Pancreas (tissue), 10 donors: Measurements from ENCODE around the gene MRO. TPM values are rescaled to one million over a fixed set of nuclear protein-coding genes. Genes with fewer than 3 reads are reported as not detected.

Experiments
- ATAC-seq, 4 donors: fragments of 200-7000 bp; cut with Tn5 transposase; one replicate each; pipeline versions ENCODE4 v1.8.0 to v1.9.1; 2020; ENCODE audit warnings: mild to moderate bottlenecking in 4 of 4, moderate library complexity in 4 of 4
- DNase-seq, 6 donors: peaks; one replicate each; pipeline ENCODE4 v3.0.0-alpha.2; 2020
- FAIRE-seq: peaks from 2 replicates; lab custom pipeline; 2012; peaks lifted over from hg19 to GRCh38; lab: Jason Lieb, UNC
- H3K27ac ChIP-seq, 4 donors: fragments of 200-600 bp; sonication (generic); 1 replicate in 3 of 4; 2 replicates in 1 of 4; pipeline versions ENCODE4 v1.5.0 to v1.8.0; 2020
- H3K27me3 ChIP-seq, 4 donors: fragments of 200-600 bp; one replicate each; pipeline ENCODE4 v1.8.0; 2021
- H3K36me3 ChIP-seq, 3 donors: fragments of 200-600 bp; sonication (generic) in 1 of 3; one replicate each; pipeline versions ENCODE4 v1.5.0 to v1.8.0; 2020 to 2021
- H3K4me1 ChIP-seq, 3 donors: fragments of 200-600 bp; one replicate each; pipeline ENCODE4 v1.8.0; 2021
- H3K4me3 ChIP-seq, 4 donors: fragments of 200-600 bp; sonication (generic) in 2 of 4; one replicate each; pipeline versions ENCODE4 v1.5.0 to v1.8.0; 2020 to 2021
- H3K9me3 ChIP-seq, 4 donors: fragments of 200-600 bp; one replicate each; pipeline ENCODE4 v1.8.0; 2021
- CTCF ChIP-seq, 4 donors: fragments of 200-600 bp; sonication (generic) in 3 of 4; IDR thresholded peaks; one replicate each; pipeline versions ENCODE4 v1.5.0 to v1.8.0; 2021; ENCODE audit warnings: antibody characterized with exemption in 4 of 4
- WGBS, 2 donors: extraction: QIAGEN DNeasy Blood & Tissue Kit; methylation state at CpG; one replicate each; pipeline ENCODE4 v1.1.7; 2013; 5-methylcytosine and 5-hydroxymethylcytosine counted together
- intact Hi-C, 3 donors: fragments of 100-400 bp; cut with DNase I; formaldehyde crosslinking; loops; one replicate each; pipeline versions ENCODE4 v1.11.1 to v1.14.2; 2022
- polyA plus RNA-seq, 2 donors: library from polyadenylated mRNA; stranded (reverse); fragments of 200-250 nt; gene quantifications; one replicate each; pipeline ENCODE4 v1.2.3, GENCODE V29; 2013
- total RNA-seq, 6 donors: library from RNA; stranded (reverse); fragmentation: NEBNext Ultra II Directional in 4 of 6; extraction: Animal tissue kit (Norgen Biotek cat#: 25700) in 4 of 6; gene quantifications; one replicate each; pipeline versions ENCODE4 v1.2.1 to v1.2.4, GENCODE V29; 2021 to 2023
- donor health status: healthy with polysubstance abuse.
- donor health status: DM: no; HTN: no; CAD: no; lungs with moderate emphysema.
- donor health status: DM: no; HTN: no; CAD: no.
- donor health status: control.
- donor health status: control.
- donor health status: Bipolar disorder and iron deficiency.
- donor health status: DM: yes; HTN: yes; CAD: no.
- donor health status: DM: no; HTN: no; CAD: no.
- donor health status: DM: no; HTN: no; CAD: no.
- donor health status: DM: yes; HTN: yes; CAD: no.

Gene MRO
- total and polyA plus RNA-seq, 8 donors, result 0.19 to 3.9 (median 1.1) TPM

DNA sequence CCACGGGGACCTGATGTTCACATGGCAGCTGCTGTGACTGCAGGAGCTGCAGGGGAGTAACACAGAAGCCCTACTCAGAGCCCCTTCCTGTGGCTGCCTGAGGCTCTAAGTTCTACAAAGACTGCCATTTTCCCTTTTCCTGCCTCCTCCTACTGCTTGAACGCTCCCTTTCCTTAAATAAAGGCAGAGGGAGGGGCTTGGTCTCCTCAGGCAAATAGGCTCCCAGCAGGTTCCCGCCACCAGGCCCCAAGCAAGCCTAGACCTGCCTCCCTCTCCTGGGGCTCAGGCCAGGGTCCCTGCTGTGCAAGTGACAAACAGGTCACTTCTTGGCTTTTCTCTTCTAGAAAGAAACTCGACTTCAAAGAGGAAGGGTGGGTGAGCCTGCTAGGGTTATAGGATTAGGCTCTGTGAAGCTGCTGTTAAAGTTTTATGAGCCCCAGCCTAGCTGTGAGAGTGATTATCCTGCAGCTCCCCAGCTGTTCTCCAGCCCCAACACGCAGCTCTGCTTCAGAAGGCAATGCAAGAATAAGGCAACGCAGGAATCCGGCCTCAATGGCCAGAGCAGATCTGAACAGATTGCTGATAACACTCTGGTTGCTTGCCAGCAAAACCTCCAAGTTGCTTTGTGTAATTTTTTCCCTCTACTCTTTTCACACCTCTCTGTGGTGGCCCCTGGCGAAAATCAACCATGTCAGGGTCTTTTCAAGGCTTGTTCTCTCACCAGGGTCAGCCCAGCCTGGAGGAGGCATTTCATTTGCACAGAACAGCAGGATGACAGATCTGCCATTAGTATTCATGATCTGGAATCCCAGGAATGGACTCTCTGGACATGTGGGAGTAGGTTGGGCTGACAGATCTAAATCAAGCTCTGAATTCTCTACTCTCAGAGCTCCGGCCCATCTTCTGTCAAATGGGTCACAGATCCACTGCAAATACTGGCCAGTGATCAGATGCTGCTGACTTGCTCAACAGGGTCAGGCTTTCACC is 71.3 kb downstream of the MRO start:
- Histone ChIP-seq H3K36me3 (no peaks in the 10 kb centered on the region), H3K4me3 (no peak overlapping the region), H3K27me3 (no peaks in the 10 kb centered on the region), H3K27ac (no peak overlapping the region), H3K4me1 (no peaks in the 10 kb centered on the region), H3K9me3 (no peaks in the 10 kb centered on the region)
- intact Hi-C loops, result no loop called here
- ATAC-seq (no peak), DNase-seq (no peak), FAIRE-seq (no peak)
- TF ChIP-seq CTCF (IDR thresholded peaks at IDR 0.05), result no peak
- WGBS, 2 donors, result 63% methylated on average over 9 of the region's 9 CpGs

- ATAC-seq (no peak), DNase-seq (no peak), FAIRE-seq (no peak)
- H3K27ac ChIP-seq, result no peak overlapping the region
- WGBS, 2 donors, result 0% methylated on average over 1 of the region's 1 CpG
- H3K27me3 ChIP-seq, result no peaks in the 10 kb centered on the region
- H3K4me1 ChIP-seq, result no peaks in the 10 kb centered on the region
- H3K9me3 ChIP-seq, result no peaks in the 10 kb centered on the region
- TF ChIP-seq CTCF (IDR thresholded peaks at IDR 0.05), result no peak
- no peaks in the 10 kb centered on the region for H3K36me3 ChIP-seq
- H3K4me3 ChIP-seq, result no peak overlapping the region
- intact Hi-C loops, result no loop called here
Observed at GRCh38 chr18:50747849-50748242, 72.0 kb downstream of the MRO start.

DNA sequence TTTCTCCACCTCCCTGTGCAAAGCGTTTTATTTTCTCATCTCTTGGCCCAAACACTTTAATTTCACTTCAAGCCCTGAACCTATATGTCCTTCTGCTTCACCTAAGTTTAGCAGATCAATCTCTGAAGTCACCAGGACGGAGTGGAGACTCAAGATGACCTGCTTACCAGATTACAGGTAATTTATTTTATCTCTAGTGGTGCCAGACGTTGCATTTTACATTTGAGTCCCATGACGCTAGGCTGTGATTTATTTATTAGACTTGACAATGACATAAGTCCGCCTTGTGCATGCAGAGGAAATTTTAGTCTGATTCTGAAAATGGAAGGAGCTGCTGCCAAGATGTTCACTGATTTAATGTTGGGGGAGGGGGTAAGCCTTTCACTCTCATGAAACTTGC is 73.9 kb downstream of the MRO start:
- intact Hi-C loops, result no loop called here
- no peak for FAIRE-seq

More for the DNA sequence above, 73.9 kb downstream of the MRO start:
- H3K27ac ChIP-seq, result no peak overlapping the region
- no peaks in the 10 kb centered on the region for H3K4me1 ChIP-seq
- H3K36me3 ChIP-seq, result no peaks in the 10 kb centered on the region
- WGBS, 2 donors, result 71 to 79% methylated on average over 5 of the region's 5 CpGs
- H3K4me3 ChIP-seq, result no peak overlapping the region
- no peaks in the 10 kb centered on the region for H3K27me3 ChIP-seq
- no peak for TF ChIP-seq CTCF (IDR thresholded peaks at IDR 0.05)
- ATAC-seq (no peak), DNase-seq (no peak)
- H3K9me3 ChIP-seq, result no peaks in the 10 kb centered on the region

Other genes starting within 250 kb of the MRO start
- 10 to 100 TPM; 14.8 to 22.1 (median 19.2) TPM for gene ME2, start 59.1 kb upstream of the MRO start, total RNA-seq
- gene ME2, start 59.1 kb upstream of the MRO start, polyA plus RNA-seq, result 10 to 100 TPM in 1 of 2 donors, 1 to 10 TPM in 1; 9.9 to 16.2 TPM
- 1 to 10 TPM; 5.2 to 7.5 (median 5.9) TPM for gene ELAC1, start 148.0 kb upstream of the MRO start, total RNA-seq
- 1 to 10 TPM; 4.9 to 9.7 TPM for gene ELAC1, start 148.0 kb upstream of the MRO start, polyA plus RNA-seq
- 10 to 100 TPM; 41.8 to 77.6 (median 46.4) TPM for gene SMAD4, start 210.2 kb upstream of the MRO start, total RNA-seq
- gene SMAD4, start 210.2 kb upstream of the MRO start, polyA plus RNA-seq, result 10 to 100 TPM in 1 of 2 donors, 1 to 10 TPM in 1; 8.6 to 17.3 TPM